ENCODE measurements around the gene LGMN.

DNA sequence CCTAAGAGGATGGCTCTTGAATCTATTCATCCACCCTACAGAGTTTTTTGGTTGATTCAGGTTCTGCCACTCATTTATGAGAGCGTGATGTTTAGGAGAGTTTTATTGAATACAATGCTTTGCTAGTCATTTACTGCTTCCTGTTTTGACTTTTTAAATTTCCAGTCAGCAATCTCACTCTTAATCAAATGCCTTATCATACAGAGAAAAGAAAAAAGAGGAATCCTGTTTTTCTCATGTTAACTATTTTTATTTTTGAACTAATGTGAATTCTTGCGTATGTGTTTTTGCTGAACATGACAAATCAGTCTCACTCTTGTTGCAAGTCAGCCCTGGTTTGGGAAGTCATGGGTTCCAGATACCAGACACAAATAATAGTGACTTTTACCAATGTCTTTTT lies 22.1 kb upstream of the LGMN start:
- TF ChIP-seq POLR2AphosphoS5 (IDR thresholded peaks at IDR 0.05) (no peak), SMC3 (conservative IDR thresholded peaks at IDR 0.05; ENCODE audit: poor library complexity) (no peak)
- TF ChIP-seq, protein P1, sequence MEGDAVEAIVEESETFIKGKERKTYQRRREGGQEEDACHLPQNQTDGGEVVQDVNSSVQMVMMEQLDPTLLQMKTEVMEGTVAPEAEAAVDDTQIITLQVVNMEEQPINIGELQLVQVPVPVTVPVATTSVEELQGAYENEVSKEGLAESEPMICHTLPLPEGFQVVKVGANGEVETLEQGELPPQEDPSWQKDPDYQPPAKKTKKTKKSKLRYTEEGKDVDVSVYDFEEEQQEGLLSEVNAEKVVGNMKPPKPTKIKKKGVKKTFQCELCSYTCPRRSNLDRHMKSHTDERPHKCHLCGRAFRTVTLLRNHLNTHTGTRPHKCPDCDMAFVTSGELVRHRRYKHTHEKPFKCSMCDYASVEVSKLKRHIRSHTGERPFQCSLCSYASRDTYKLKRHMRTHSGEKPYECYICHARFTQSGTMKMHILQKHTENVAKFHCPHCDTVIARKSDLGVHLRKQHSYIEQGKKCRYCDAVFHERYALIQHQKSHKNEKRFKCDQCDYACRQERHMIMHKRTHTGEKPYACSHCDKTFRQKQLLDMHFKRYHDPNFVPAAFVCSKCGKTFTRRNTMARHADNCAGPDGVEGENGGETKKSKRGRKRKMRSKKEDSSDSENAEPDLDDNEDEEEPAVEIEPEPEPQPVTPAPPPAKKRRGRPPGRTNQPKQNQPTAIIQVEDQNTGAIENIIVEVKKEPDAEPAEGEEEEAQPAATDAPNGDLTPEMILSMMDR (IDR thresholded peaks at IDR 0.05; ENCODE audit: poor library complexity, severe bottlenecking), result no peak

Measured in neural cell (in vitro differentiated cells).